T-cell (primary cell): Measurements from ENCODE around the gene TRIP13. TPM values are rescaled to one million over a fixed set of nuclear protein-coding genes. Genes with fewer than 3 reads are reported as not detected.
A peak's percentile ranks its signal among the peaks of the same experiment; 100 is the strongest.
"Not testable (repeated sequence)": the region's sequence is repeated elsewhere in the genome, so short reads cannot be mapped to it uniquely, and the experiment has no call there.

Experiments
- ATAC-seq, 4 experiments: fragments of 200-7000 bp in 3 of 4; fragments of 150-1000 bp in 1 of 4; cut with Tn5 transposase; replicated peaks in 1 of 4; 1 replicate in 3 of 4; 2 replicates in 1 of 4; pipeline ENCODE4 v1.10.0; 2021; ENCODE audit warnings: moderate library complexity in 3 of 4, mild to moderate bottlenecking in 2 of 4, moderate number of reproducible peaks in 1 of 4
- CTCF ChIA-PET, 2 donors: fragments of 300-600 bp; sonication (Branson Sonifier 250); formaldehyde crosslinking; loops; one replicate each; lab custom pipeline; 2022; ENCODE audit warnings: antibody characterized with exemption in 2 of 2; lab: Charles Lee
- POLR2A ChIA-PET, 2 donors: fragments of 300-600 bp; sonication (Branson Sonifier 250); formaldehyde crosslinking; loops; one replicate each; lab custom pipeline; 2022; ENCODE audit warnings: antibody characterized with exemption in 2 of 2; lab: Charles Lee
- DNase-seq, 35 experiments: peaks; one replicate each; pipeline versions ENCODE4 v3.0.0 to v3.0.0-alpha.2; 2013 to 2023
- H3K27ac ChIP-seq: one replicate; pipeline ENCODE4 v1.5.1; 2013; ENCODE audit warnings: low read length
- H3K27me3 ChIP-seq, 2 experiments: replicated peaks in 1 of 2; 1 replicate in 1 of 2; 2 replicates in 1 of 2; pipeline versions ENCODE4 v1.6.1 to v1.7.0; 2013; ENCODE audit warnings: low read length in 1 of 2, mixed read lengths in 1 of 2; ENCODE audit not compliant: control insufficient read depth in 2 of 2, insufficient read depth in 2 of 2; ENCODE audit errors: extremely low read depth in 1 of 2
- H3K36me3 ChIP-seq, 2 donors: 1 replicate in 1 of 2; 2 replicates in 1 of 2; pipeline versions ENCODE4 v1.6.1 to v1.7.0; 2013; ENCODE audit warnings: low read length in 1 of 2; ENCODE audit not compliant: control insufficient read depth in 2 of 2, insufficient read depth in 1 of 2; ENCODE audit errors: extremely low read depth in 1 of 2
- H3K4me1 ChIP-seq, 2 experiments: 1 replicate in 1 of 2; 2 replicates in 1 of 2; pipeline versions ENCODE4 v1.6.1 to v1.7.0; 2013; ENCODE audit warnings: low read length in 2 of 2, mixed read lengths in 1 of 2; ENCODE audit not compliant: insufficient read depth in 2 of 2, control insufficient read depth in 1 of 2; ENCODE audit errors: extremely low read depth in 1 of 2
- H3K4me3 ChIP-seq, 2 donors: 1 replicate in 1 of 2; 2 replicates in 1 of 2; pipeline versions ENCODE4 v1.5.1 to v1.7.0; 2013; ENCODE audit warnings: mild to moderate bottlenecking in 2 of 2, low read length in 1 of 2, moderate library complexity in 1 of 2; ENCODE audit not compliant: control insufficient read depth in 1 of 2; ENCODE audit errors: extremely low read depth in 1 of 2
- H3K9me3 ChIP-seq: 2 replicates; pipeline ENCODE4 v1.7.0; 2013
- H3K27ac Mint-ChIP-seq, 2 donors: one replicate each; pipeline ENCODE4 v1.8.0; 2020 to 2021; ENCODE audit warnings: mild to moderate bottlenecking in 2 of 2, mixed read lengths in 2 of 2
- H3K27me3 Mint-ChIP-seq, 2 donors: one replicate each; pipeline ENCODE4 v1.8.0; 2021 to 2022; ENCODE audit warnings: mixed read lengths in 2 of 2
- H3K36me3 Mint-ChIP-seq: one replicate; pipeline ENCODE4 v1.8.0; 2021; ENCODE audit warnings: mixed read lengths
- H3K4me1 Mint-ChIP-seq, 3 donors: one replicate each; pipeline ENCODE4 v1.8.0; 2020 to 2022; ENCODE audit warnings: mixed read lengths in 3 of 3, mild to moderate bottlenecking in 1 of 3
- H3K4me3 Mint-ChIP-seq, 3 donors: one replicate each; pipeline ENCODE4 v1.8.0; 2020 to 2022; ENCODE audit warnings: mild to moderate bottlenecking in 3 of 3, mixed read lengths in 3 of 3, moderate library complexity in 3 of 3
- H3K9me3 Mint-ChIP-seq, 3 donors: one replicate each; pipeline ENCODE4 v1.8.0; 2020 to 2022; ENCODE audit warnings: mixed read lengths in 3 of 3
- WGBS: methylation state at CpG from one replicate; pipeline ENCODE4 v1.1.5; 2013; ENCODE audit warnings: missing lambda C conversion rate; ENCODE audit not compliant: insufficient coverage; 5-methylcytosine and 5-hydroxymethylcytosine counted together
- total RNA-seq, 35 experiments: library from RNA in 6 of 35; stranded (reverse) in 6 of 35; fragments of 120-200 nt in 1 of 35; gene quantifications; one replicate each; pipeline versions ENCODE4 v1.2.1 to v1.2.4 and lab custom pipeline; 2013 to 2026

The TRIP13 gene
- total RNA-seq, 5 donors from 2014 or later (not counting 1 experiment from before 2014, with no cell fraction given) = 0.66 to 1.3 (median 0.95) TPM

- Histone ChIP-seq H3K4me3 (peak overlapping the region in 1 of 2 donors; percentile 65), H3K27ac (no peak overlapping the region), H3K36me3 (no peaks in the 10 kb centered on the region), H3K4me1 (peaks cover 2 to 10% of the 10 kb centered on the region in 2 experiments), H3K27me3 (peaks cover 2 to 28% of the 10 kb centered on the region in 2 experiments), H3K9me3 (no peaks in the 10 kb centered on the region)
- H3K9me3 Mint-ChIP-seq = no peaks in the 10 kb centered on the region
- H3K27ac Mint-ChIP-seq = no peak overlapping the region
- peak overlapping the region in 1 of 3 donors; percentile 67 for H3K4me3 Mint-ChIP-seq
- ChIA-PET POLR2A (no interaction called here), CTCF (interaction anchor here in 1 of 2 donors (0.7 kb wide), 1 partner anchor 718 kb away, joined by 3 read pairs; no protein-coding TSS in a partner anchor)
- 71% methylated on average over 20 of the region's 30 CpGs for WGBS
- no peaks in the 10 kb centered on the region for H3K36me3 Mint-ChIP-seq
- peaks cover 0 to 10% (median 6%) of the 10 kb centered on the region in 3 donors for H3K4me1 Mint-ChIP-seq
- ATAC-seq = no peak
- DNase-seq = peak in 1 of 35 experiments; percentile 21
- H3K27me3 Mint-ChIP-seq = peaks cover 39 to 41% of the 10 kb centered on the region in 2 donors
These were observed 34.7 kb downstream of the TRIP13 start for GRCh38 chr5:927172-928015.

- H3K9me3 Mint-ChIP-seq, POLR2A ChIA-PET, H3K27ac Mint-ChIP-seq, H3K27ac ChIP-seq, H3K9me3 ChIP-seq, CTCF ChIA-PET, H3K36me3 ChIP-seq, H3K4me3 ChIP-seq, H3K36me3 Mint-ChIP-seq, H3K4me3 Mint-ChIP-seq, H3K4me1 Mint-ChIP-seq, ATAC-seq, DNase-seq: not testable (repeated sequence)
- Histone ChIP-seq H3K27me3 (peaks cover 2 to 23% of the 10 kb centered on the region in 2 experiments), H3K4me1 (peaks cover 2 to 10% of the 10 kb centered on the region in 2 experiments)
- H3K27me3 Mint-ChIP-seq = peaks cover 36 to 37% of the 10 kb centered on the region in 2 donors
These were observed 36.5 kb downstream of the TRIP13 start for GRCh38 chr5:929182-929581.

GRCh38 chr5:929596-929995 is 36.9 kb downstream of the TRIP13 start:
- Mint-ChIP-seq H3K4me3 (no peak overlapping the region), H3K27ac (no peak overlapping the region), H3K4me1 (peaks cover 0 to 10% (median 6%) of the 10 kb centered on the region in 3 donors), H3K9me3 (no peaks in the 10 kb centered on the region), H3K36me3 (no peaks in the 10 kb centered on the region), H3K27me3 (peaks cover 36 to 37% of the 10 kb centered on the region in 2 donors)
- H3K36me3 ChIP-seq = no peaks in the 10 kb centered on the region
- CTCF ChIA-PET = no interaction called here
- no peak overlapping the region for H3K27ac ChIP-seq
- DNase-seq (no peak), ATAC-seq (no peak)
- H3K4me1 ChIP-seq = peaks cover 2 to 10% of the 10 kb centered on the region in 2 experiments
- H3K27me3 ChIP-seq = peaks cover 2 to 23% of the 10 kb centered on the region in 2 experiments
- POLR2A ChIA-PET = no interaction called here
- no peaks in the 10 kb centered on the region for H3K9me3 ChIP-seq
- H3K4me3 ChIP-seq = no peak overlapping the region

GRCh38 chr5:930866-931265 is 38.2 kb downstream of the TRIP13 start:
- no peaks in the 10 kb centered on the region for H3K36me3 Mint-ChIP-seq
- Histone ChIP-seq H3K4me3 (no peak overlapping the region), H3K4me1 (peaks cover 2 to 10% of the 10 kb centered on the region in 2 experiments), H3K36me3 (no peaks in the 10 kb centered on the region), H3K9me3 (no peaks in the 10 kb centered on the region), H3K27me3 (peaks cover under 1 to 23% of the 10 kb centered on the region in 2 experiments), H3K27ac (no peak overlapping the region)
- ChIA-PET POLR2A (no interaction called here), CTCF (no interaction called here)
- H3K4me3 Mint-ChIP-seq = no peak overlapping the region
- H3K9me3 Mint-ChIP-seq = no peaks in the 10 kb centered on the region
- no peak overlapping the region for H3K27ac Mint-ChIP-seq
- 97% methylated on average over 7 of the region's 8 CpGs for WGBS
- no peak for DNase-seq
- peaks cover 0 to 10% (median 6%) of the 10 kb centered on the region in 3 donors for H3K4me1 Mint-ChIP-seq
- H3K27me3 Mint-ChIP-seq = peaks cover 28% of the 10 kb centered on the region in 2 donors
- no peak for ATAC-seq

- no peak overlapping the region for H3K4me3 Mint-ChIP-seq
- H3K4me1 Mint-ChIP-seq = peaks cover 0 to 4% (median 4%) of the 10 kb centered on the region in 3 donors
- H3K27ac ChIP-seq = no peak overlapping the region
- ChIA-PET POLR2A (no interaction called here), CTCF (no interaction called here)
- no peaks in the 10 kb centered on the region for H3K36me3 ChIP-seq
- no peak for DNase-seq
- no peaks in the 10 kb centered on the region for H3K9me3 ChIP-seq
- peaks cover 0 to 6% of the 10 kb centered on the region in 2 experiments for H3K4me1 ChIP-seq
- no peaks in the 10 kb centered on the region for H3K9me3 Mint-ChIP-seq
- peaks cover 0 to 18% of the 10 kb centered on the region in 2 experiments for H3K27me3 ChIP-seq
- 82% methylated on average over 13 of the region's 13 CpGs for WGBS
- ATAC-seq = no peak
- H3K4me3 ChIP-seq = no peak overlapping the region
- H3K36me3 Mint-ChIP-seq = no peaks in the 10 kb centered on the region
- H3K27ac Mint-ChIP-seq = no peak overlapping the region
- peaks cover 20% of the 10 kb centered on the region in 2 donors for H3K27me3 Mint-ChIP-seq
These were observed 39.0 kb downstream of the TRIP13 start for GRCh38 chr5:931570-932145.

- CTCF ChIA-PET = no interaction called here
- Mint-ChIP-seq H3K4me3 (no peak overlapping the region), H3K36me3 (no peaks in the 10 kb centered on the region), H3K9me3 (no peaks in the 10 kb centered on the region), H3K27ac (no peak overlapping the region), H3K27me3 (peaks cover 17 to 20% of the 10 kb centered on the region in 2 donors), H3K4me1 (peaks cover 0 to 4% (median 3%) of the 10 kb centered on the region in 3 donors)
- Histone ChIP-seq H3K4me3 (no peak overlapping the region), H3K36me3 (no peaks in the 10 kb centered on the region), H3K9me3 (no peaks in the 10 kb centered on the region), H3K27ac (no peak overlapping the region), H3K27me3 (peaks cover 0 to 13% of the 10 kb centered on the region in 2 experiments), H3K4me1 (peaks cover 0 to under 1% of the 10 kb centered on the region in 2 experiments)
- whole genome bisulfite sequencing = 86% methylated on average over 3 of the region's 8 CpGs
- peak in 1 of 35 experiments; percentile 13 for DNase-seq
- POLR2A ChIA-PET = no interaction called here
- no peak for ATAC-seq
These were observed 39.5 kb downstream of the TRIP13 start for GRCh38 chr5:932151-932627.
